Upper lobe of left lung (tissue), 6 donors: ENCODE results near the gene APOC3. TPM values are rescaled to one million over a fixed set of nuclear protein-coding genes. Genes with fewer than 3 reads are reported as not detected.
A peak's percentile ranks its signal among the peaks of the same experiment; 100 is the strongest.

Experiments
- ATAC-seq, 2 donors: fragments of 200-7000 bp; cut with Tn5 transposase; one replicate each; pipeline ENCODE4 v1.9.1; 2022; ENCODE audit warnings: mild to moderate bottlenecking in 2 of 2, moderate library complexity in 2 of 2; ENCODE audit not compliant: low FRiP score in 2 of 2
- DNase-seq, 2 donors: peaks; one replicate each; pipeline ENCODE4 v3.0.0-alpha.2; 2019 to 2020
- H3K27ac ChIP-seq, 4 donors: fragments of 200-600 bp; sonication (generic); one replicate each; pipeline ENCODE4 v1.5.1; 2016 to 2019
- H3K27me3 ChIP-seq, 4 donors: fragments of 200-600 bp; sonication (generic); one replicate each; pipeline ENCODE4 v1.5.1; 2017 to 2019
- H3K36me3 ChIP-seq, 4 donors: fragments of 200-600 bp; sonication (generic); one replicate each; pipeline ENCODE4 v1.5.1; 2016 to 2019
- H3K4me1 ChIP-seq, 4 donors: fragments of 200-600 bp; sonication (generic); one replicate each; pipeline ENCODE4 v1.5.1; 2018 to 2019
- H3K4me3 ChIP-seq, 4 donors: fragments of 200-600 bp; sonication (generic); one replicate each; pipeline ENCODE4 v1.5.1; 2017 to 2019; ENCODE audit warnings: mild to moderate bottlenecking in 2 of 4, moderate library complexity in 1 of 4
- H3K9me3 ChIP-seq, 4 donors: fragments of 200-600 bp; sonication (generic); one replicate each; pipeline ENCODE4 v1.5.1; 2018 to 2019
- CTCF ChIP-seq, 6 experiments: fragments of 450-650 bp in 4 of 6; fragments of 200-600 bp in 2 of 6; sonication (generic) in 2 of 6; IDR thresholded peaks; one replicate each; pipeline ENCODE4 v1.5.1; 2016 to 2019; ENCODE audit warnings: antibody characterized with exemption in 6 of 6
- EP300 ChIP-seq, 4 donors: sonication (generic); formaldehyde crosslinking; IDR thresholded peaks; one replicate each; pipeline ENCODE4 v1.5.1; 2017; ENCODE audit warnings: antibody characterized with exemption in 4 of 4, control low read depth in 2 of 4
- POLR2A ChIP-seq, 4 donors: fragments of 450-650 bp; IDR thresholded peaks; one replicate each; pipeline ENCODE4 v1.5.1; 2016 to 2017; ENCODE audit warnings: antibody characterized with exemption in 4 of 4, mild to moderate bottlenecking in 2 of 4
- POLR2AphosphoS5 ChIP-seq, 2 donors: sonication (generic); formaldehyde crosslinking; IDR thresholded peaks; one replicate each; pipeline ENCODE4 v1.5.1; 2017; ENCODE audit warnings: antibody characterized with exemption in 2 of 2
- WGBS, 2 donors: methylation state at CpG; one replicate each; pipeline ENCODE4 v1.1.5; 2017 to 2018; 5-methylcytosine and 5-hydroxymethylcytosine counted together
- total RNA-seq, 6 donors: library from RNA; depleted of rRNA in 4 of 6; stranded (reverse); fragments of >200 nt in 4 of 6; gene quantifications; one replicate each; pipeline versions ENCODE4 v1.1.0 to v1.2.1, GENCODE V29; 2016 to 2021
- donor health status: DM: no; HTN: no; CAD: no; lungs with moderate emphysema.
- donor health status: DM: no; HTN: yes; CAD: no; lungs with severe emphysema.

APOC3 gene
- total RNA-seq, 6 donors from 2014 or later: 3.7 to 4.4 TPM; not detected in 4

GRCh38 chr11:116866804-116867455, 37.2 kb downstream of the APOC3 start:
- H3K27ac ChIP-seq: no peak overlapping the region
- H3K4me1 ChIP-seq: peaks cover 0 to 9% (median 3%) of the 10 kb centered on the region in 4 donors
- TF ChIP-seq POLR2A (IDR thresholded peaks at IDR 0.05) (no peak), CTCF (IDR thresholded peaks at IDR 0.05) (no peak), POLR2AphosphoS5 (IDR thresholded peaks at IDR 0.05) (no peak), EP300 (IDR thresholded peaks at IDR 0.05) (no peak)
- no peak for ATAC-seq
- H3K9me3 ChIP-seq: no peaks in the 10 kb centered on the region
- WGBS, 2 donors: 89 to 91% methylated on average over 6 of the region's 6 CpGs
- H3K27me3 ChIP-seq: no peaks in the 10 kb centered on the region
- no peak for DNase-seq
- peaks cover 7 to 98% (median 53%) of the 10 kb centered on the region in 4 donors for H3K36me3 ChIP-seq
- H3K4me3 ChIP-seq: no peak overlapping the region

- WGBS, 2 donors: 93 to 95% methylated on average over 11 of the region's 11 CpGs
- Histone ChIP-seq H3K27me3 (no peaks in the 10 kb centered on the region), H3K9me3 (no peaks in the 10 kb centered on the region), H3K36me3 (peaks cover 7 to 98% (median 46%) of the 10 kb centered on the region in 4 donors), H3K4me3 (no peak overlapping the region), H3K4me1 (peaks cover 0 to 9% (median 3%) of the 10 kb centered on the region in 4 donors), H3K27ac (no peak overlapping the region)
- no peak for ATAC-seq
- DNase-seq: no peak
- TF ChIP-seq EP300 (IDR thresholded peaks at IDR 0.05) (no peak), POLR2A (IDR thresholded peaks at IDR 0.05) (no peak), POLR2AphosphoS5 (IDR thresholded peaks at IDR 0.05) (no peak), CTCF (IDR thresholded peaks at IDR 0.05) (no peak)
Measured at GRCh38 chr11:116867619-116868018, 37.9 kb downstream of the APOC3 start.

GRCh38 chr11:116868066-116868465, 38.4 kb downstream of the APOC3 start:
- Histone ChIP-seq H3K4me3 (no peak overlapping the region), H3K27me3 (no peaks in the 10 kb centered on the region), H3K27ac (no peak overlapping the region), H3K36me3 (peaks cover 7 to 98% (median 46%) of the 10 kb centered on the region in 4 donors), H3K4me1 (peaks cover 0 to 9% (median 3%) of the 10 kb centered on the region in 4 donors), H3K9me3 (no peaks in the 10 kb centered on the region)
- no peak for TF ChIP-seq POLR2AphosphoS5 (IDR thresholded peaks at IDR 0.05)
- WGBS, 2 donors: 79 to 85% methylated on average over 3 of the region's 3 CpGs
- ATAC-seq (no peak), DNase-seq (no peak)

- H3K4me1 ChIP-seq: peaks cover 0 to 9% (median 3%) of the 10 kb centered on the region in 4 donors
- DNase-seq (no peak), ATAC-seq (no peak)
- no peaks in the 10 kb centered on the region for H3K27me3 ChIP-seq
- no peak overlapping the region for H3K4me3 ChIP-seq
- H3K9me3 ChIP-seq: no peaks in the 10 kb centered on the region
- 84 to 87% methylated on average over 4 of the region's 4 CpGs for WGBS, 2 donors
- TF ChIP-seq POLR2A (IDR thresholded peaks at IDR 0.05) (no peak), CTCF (IDR thresholded peaks at IDR 0.05) (no peak), POLR2AphosphoS5 (IDR thresholded peaks at IDR 0.05) (no peak), EP300 (IDR thresholded peaks at IDR 0.05) (no peak)
- no peak overlapping the region for H3K27ac ChIP-seq
- peaks cover 11 to 98% (median 45%) of the 10 kb centered on the region in 4 donors for H3K36me3 ChIP-seq
Measured at GRCh38 chr11:116869610-116870009, 39.9 kb downstream of the APOC3 start.

GRCh38 chr11:116870054-116870453, 40.3 kb downstream of the APOC3 start:
- peaks cover 0 to 9% (median 3%) of the 10 kb centered on the region in 4 donors for H3K4me1 ChIP-seq
- TF ChIP-seq POLR2AphosphoS5 (IDR thresholded peaks at IDR 0.05): no peak
- H3K36me3 ChIP-seq: peaks cover 11 to 99% (median 45%) of the 10 kb centered on the region in 4 donors

GRCh38 chr11:116871248-116871647, 41.5 kb downstream of the APOC3 start:
- no peaks in the 10 kb centered on the region for H3K27me3 ChIP-seq
- peaks cover 0 to 9% (median 3%) of the 10 kb centered on the region in 4 donors for H3K4me1 ChIP-seq
- WGBS, 2 donors: 50 to 55% methylated on average over 3 of the region's 3 CpGs
- TF ChIP-seq POLR2A (IDR thresholded peaks at IDR 0.05) (no peak), CTCF (IDR thresholded peaks at IDR 0.05) (no peak), EP300 (IDR thresholded peaks at IDR 0.05) (no peak), POLR2AphosphoS5 (IDR thresholded peaks at IDR 0.05) (no peak)
- no peak overlapping the region for H3K4me3 ChIP-seq
- ATAC-seq (peak in 1 of 2 donors; percentile 56), DNase-seq (no peak)
- H3K27ac ChIP-seq: peak overlapping the region in 2 of 4 donors; percentile 21 to 70
- H3K36me3 ChIP-seq: peaks cover 11 to 91% (median 43%) of the 10 kb centered on the region in 4 donors
- H3K9me3 ChIP-seq: no peaks in the 10 kb centered on the region

More at GRCh38 chr11:116870054-116870453, 40.3 kb downstream of the APOC3 start:
- Histone ChIP-seq H3K27me3 (no peaks in the 10 kb centered on the region), H3K9me3 (no peaks in the 10 kb centered on the region), H3K27ac (no peak overlapping the region), H3K4me3 (no peak overlapping the region)
- peak in 1 of 2 donors; percentile 43 for ATAC-seq
- DNase-seq: no peak
- WGBS, 2 donors: 57 to 93% methylated on average over 2 to 3 of the region's 3 CpGs
